Kidney glomerular epithelial cell (primary cell): ENCODE results near the gene KCNF1.
A peak's percentile ranks its signal among the peaks of the same experiment; 100 is the strongest.

Experiments
- DNase-seq: peaks from one replicate; lab custom pipeline; 2025; lab: John Stamatoyannopoulos, UW

The KCNF1 gene

DNA sequence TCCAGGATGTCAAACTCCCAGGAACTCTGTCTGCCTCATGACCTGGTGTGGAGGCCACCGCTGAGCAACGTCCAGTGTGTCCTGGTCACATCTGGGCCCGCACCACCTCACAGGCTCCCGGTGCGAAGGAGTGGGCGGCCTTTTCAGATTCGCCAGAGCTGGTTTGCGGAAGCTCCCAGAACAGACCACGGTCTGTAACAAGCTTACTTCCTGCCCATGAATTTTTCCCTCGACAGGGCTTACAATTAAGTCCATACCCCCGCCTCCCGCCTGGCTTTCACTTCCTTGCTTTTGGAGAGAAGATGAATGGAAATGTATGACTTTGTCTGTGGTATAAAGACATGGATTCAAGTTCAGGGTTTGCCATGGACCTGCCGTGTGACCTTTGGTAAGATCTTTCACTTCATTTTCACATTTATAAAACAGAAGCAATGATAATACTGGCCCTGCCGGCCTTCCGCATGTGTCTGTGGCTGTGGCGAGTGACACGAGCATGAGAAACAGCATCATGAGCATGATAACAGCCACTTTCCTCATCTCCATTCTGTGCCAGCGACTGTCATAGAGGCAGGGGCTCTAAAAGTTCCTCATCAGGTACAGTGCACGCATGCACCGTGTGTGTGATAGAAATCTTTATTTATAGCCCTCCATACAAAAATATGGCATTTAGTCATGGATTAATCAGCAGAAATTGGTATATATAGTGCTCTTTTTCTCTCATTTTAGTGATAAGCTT is 31.0 kb upstream of the KCNF1 start:
- no peak for DNase-seq

DNA sequence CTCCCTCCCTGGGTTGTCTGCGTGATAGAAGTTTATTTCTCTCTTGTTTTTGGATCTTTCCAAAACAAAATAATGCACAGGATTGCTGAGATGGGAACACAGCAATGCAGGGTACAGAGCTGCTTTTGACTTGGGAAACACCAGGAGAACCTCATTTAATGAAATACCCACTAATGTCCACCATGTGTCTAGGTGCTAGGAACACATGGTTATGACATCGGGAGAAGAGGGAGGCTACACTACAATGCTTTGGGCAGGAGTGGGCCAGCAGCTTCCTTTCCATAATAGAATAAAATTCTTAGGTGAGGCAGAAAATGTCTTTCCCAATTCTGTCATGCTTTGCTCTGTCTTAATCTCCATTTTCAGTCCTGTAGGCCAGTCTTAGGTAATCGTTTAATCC is 29.2 kb upstream of the KCNF1 start:
- no peak for DNase-seq

DNA sequence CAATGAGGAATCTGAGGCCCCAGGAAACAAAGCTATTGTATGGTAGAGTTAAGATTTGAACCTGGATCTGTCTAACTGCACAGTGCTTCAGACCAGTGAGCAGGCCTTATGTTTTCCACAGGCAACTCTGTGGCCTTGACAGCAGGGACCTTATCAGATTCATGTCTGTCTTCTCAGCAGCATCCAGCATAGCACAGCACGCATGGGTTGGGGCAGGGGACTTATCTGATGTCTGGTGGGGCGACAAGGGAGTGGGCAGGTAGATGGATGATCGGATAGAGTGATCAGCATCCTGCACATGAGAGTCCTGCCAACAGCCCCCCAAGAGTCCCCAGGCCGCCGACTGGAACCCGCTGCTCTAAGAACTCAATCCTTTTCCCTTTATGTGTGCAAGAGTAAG is 28.7 kb upstream of the KCNF1 start:
- DNase-seq = no peak

DNA sequence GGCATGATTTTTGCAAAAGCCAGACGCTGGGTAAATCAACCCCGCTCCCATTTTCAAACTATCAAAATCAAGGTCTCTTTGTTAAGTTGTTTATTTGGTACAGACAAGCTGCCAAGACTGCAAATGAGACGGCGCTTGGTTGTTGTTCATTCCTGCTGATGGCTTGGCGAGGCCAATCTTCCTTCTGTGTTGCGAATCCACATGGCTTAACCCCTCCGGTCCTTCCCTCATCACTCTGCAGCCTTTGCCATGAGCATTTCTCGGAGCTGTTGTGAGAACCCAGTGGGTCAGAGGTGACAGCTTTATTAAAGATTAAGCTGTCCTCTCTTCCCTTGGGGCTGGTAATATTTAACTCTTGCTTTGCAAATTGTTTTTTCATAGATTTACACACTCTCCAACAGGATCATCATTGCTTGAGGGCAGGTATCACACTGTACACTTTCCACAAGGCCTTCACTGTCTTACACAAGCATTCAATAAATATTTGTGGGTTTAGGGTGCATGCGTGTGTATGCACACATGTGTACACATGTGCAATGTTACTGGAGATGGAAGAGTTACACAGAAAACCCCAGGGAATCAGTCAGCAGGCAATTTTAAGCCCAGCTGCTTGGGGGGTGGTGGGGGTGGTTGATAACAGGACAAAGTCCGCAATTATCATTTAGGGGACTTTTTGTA is 27.8 kb upstream of the KCNF1 start:
- no peak for DNase-seq

DNA sequence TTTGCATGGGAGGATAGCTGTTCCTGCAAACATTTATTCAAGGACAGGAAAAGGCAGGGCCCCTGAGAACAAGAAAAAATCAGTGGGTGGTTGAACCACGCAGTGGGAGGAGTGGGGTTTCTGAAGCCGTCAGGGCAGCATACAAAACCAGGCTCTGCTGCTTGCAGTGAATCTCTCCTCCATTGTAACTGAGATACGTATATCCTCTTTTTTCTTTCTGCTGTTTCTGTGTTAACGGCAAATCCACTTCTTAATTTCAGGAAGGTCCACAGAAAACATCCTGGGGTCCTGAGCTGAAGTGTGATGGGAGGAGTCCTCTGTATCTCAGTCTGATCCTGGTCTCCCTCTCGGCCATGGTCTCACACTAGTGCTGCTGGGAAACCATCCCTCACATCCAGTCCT is 27.2 kb upstream of the KCNF1 start:
- DNase-seq = no peak

DNA sequence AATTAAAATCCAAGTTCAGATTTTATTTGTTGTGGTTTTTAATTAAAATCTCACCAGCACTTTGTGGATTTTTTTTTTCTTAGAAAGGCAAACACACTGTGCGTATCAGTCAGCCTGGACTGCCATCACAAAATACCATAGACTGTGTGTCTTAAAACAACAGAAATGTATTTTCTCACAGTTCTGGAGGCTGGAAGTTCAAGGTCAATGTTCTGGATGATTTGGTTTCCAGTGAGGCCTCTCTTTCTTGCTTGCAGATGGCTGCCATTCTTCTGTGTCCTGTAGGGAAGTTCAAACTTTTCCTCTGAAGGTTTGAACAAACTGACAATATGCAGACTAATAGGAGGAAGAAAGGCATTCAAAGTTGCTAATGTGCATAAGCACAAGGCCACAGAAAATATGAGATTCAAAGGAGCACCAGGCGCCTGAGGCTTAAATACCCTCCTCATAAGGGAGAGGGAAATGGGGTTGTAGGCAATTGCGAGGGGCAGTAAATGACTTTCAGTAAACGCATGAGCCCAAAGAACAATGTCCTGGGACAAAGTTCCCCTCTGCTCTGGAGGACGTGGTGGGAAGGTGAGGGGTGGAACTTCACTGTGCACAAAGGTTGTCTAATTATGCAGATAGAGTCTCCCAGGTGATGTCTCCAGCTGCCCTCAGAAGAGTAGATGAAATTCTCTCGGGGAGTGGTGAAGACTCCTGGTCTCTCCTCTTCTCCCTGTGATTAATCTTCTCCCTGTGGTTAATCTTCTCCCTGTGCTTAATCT is 26.5 kb upstream of the KCNF1 start:
- no peak for DNase-seq

DNA sequence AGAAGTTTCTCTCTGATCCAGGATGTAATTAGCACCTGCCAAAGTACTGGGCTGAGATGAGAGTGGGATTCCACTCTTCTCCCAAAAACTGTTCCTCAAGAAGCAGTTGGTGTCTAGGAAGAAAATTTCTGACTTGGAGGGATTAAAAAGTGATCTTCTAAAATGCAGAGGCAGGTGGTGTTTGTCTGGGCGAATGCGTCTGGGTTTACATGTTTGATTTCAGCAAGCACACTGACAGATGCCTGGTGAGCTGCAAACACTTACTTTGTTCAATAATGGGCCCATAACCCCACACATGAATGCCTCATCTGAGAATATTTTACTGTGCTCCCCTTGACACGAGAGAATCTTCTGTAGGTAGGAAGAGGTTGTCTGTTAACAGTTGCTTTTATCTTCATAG is 24.3 kb upstream of the KCNF1 start:
- no peak for DNase-seq

DNA sequence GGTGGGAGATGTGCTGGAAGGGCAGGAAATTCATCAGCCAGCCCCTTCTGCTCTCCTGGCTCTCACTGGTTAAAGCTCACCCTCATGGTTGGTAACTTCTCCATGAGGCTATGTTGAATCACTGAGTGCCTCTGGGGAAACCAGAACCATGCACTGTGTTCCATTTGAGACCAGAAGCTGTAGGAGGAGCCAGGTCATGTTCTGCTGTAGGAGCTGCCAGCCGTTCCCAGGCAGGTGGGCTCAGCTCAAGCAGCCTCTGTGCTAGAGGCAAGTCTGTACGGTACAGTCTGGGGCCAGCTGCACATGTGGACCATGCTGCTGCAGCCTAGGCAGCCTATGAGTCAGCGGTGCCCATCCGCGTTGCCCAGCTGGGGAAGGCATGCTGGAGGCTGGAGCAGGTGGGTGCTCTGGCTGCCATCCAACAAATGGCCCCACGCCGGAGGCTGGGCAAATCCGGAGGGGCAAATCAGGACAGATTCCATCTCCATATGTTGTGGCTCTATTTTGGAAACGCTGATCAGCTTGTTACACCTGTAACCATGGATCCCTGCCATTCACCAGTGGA is 22.0 kb upstream of the KCNF1 start:
- DNase-seq = no peak

DNA sequence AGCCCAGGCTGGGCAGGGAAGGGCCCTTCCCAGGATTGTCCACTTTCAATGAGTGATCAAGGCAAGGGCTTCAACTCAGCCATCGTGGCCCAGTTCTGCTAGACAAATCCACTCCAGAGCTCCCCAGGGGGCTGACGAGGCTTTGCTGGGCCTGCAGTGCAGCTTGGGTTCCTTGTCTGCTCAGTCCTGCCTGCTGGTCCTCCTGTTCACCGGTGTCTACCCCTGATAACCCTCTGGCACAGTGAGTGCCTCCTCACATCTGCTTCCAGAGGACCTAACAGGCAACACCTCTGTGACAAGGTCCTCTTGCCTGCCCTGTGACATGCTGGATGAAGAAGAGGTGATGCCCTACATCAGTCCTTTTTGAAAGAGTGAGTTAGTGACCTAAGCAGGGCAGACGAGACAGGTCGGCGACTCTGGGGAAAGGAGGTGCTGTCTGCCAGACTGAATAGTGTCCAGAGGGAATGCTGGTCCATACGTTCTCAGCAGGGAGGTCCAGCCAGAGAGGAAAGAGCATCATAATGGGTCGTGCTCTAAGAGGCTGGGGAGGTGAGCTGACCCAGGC is 20.9 kb upstream of the KCNF1 start:
- DNase-seq = no peak

DNA sequence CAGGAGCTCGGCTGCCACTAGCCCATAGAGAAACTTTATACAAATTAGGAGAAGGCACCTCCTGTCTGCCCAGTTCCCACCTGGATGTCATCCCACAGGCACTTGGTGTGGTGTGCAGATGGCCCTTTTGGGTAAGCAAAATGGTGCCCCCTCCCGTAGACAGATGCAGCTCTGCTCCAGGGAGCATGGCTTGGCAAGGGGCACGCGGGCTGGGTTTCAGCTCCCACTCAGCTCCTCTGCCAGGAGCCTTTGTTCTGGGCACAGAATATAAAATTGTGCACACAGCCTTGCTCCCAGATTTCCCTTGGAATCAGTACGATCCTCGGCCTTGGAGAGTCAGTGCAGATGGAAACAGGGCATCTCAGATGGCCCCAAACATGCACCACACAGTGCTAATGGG is 20.3 kb upstream of the KCNF1 start:
- no peak for DNase-seq

DNA sequence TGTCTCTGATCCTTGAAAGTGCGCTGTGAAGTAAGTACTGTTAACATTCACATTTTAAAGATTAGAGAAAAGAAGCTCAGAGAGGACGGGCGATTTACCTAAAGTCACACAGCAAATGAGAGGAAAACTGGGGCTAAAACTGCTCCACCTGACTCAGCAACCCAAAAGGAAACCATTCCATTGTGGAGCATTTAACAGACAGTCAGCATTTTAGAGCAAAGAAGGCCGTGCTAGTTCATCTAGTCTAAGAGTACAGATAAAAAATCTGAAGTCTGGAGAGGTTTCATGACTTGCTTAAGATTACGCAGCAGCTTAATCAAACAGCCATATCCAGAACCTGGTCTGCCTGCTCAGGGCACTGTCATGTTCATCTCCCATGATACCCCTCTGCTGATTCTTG is 19.9 kb upstream of the KCNF1 start:
- no peak for DNase-seq

DNA sequence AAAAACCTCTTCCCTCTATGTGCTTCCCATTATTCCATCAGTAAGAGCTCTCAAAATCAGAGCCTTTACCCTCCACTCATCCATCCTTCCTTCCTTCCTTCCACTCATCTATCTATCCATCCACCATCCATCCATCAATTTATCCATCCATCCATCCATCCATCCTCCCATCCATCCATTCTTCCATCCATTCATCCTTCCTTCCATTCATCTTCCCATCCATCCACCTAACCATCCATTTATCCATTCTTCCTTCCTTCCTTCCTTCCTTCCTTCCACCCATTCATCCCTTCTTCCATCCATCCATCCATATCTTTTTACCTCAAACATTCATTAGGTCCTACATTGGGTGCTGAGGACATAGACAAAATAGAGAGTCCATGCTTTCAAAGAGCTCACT is 19.4 kb upstream of the KCNF1 start:
- no peak for DNase-seq

DNA sequence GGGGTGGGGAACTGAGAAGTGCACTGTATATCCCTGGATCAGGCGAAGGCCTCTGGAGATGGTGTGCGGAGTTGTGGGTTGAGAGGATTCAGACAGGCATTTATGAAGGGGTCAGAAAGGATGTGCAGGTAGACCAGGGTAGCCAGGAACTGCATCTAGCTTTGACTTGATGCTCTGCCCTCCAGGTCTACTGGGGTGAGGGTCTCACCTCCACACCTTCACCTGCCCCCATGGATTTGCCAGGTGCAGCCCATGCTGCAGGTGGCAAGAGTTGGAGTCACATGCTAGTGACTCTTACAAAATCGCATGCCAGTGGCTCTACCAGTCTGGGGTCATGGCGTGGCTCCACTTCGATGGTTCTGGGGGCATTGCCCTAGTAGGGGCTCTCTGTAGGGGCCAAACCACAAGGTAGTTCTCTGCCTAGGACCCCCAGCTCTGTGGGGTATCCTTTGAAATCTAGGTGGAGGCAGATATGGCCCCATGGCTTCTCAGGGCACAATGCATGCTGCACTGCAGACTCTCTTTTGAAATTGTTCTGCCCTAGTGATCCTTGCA is 18.9 kb upstream of the KCNF1 start:
- no peak for DNase-seq

DNA sequence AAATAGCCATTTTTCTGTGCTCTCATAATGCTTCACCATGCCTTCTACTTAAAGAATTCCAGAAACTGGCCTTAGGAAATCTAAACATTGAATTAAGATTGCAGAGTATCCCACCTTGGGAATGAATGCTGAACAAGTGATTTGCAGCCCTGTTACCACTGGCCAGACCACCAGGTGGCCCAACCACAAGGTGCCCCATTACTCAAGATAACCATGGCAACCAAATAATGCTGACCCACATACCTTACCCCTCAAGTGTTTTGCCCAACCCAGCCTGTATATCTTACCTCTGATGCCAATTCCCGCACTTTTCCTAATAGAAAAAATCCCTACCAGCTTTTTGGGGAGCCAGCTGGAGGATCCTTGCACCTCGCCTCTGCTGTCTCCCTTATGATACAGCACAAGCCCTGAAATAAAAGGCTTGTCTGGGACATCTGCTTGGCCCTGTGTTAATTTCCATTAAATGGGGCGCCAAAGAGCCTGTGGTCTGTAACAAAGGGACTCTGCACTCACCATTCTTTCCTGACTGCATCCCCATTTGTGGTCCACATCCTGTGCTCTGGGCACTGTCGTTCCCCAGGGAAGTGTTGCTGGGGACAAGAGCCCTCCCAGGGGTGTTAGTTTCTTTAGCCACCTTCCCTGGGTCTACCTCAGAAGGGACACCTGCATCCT is 17.3 kb upstream of the KCNF1 start:
- DNase-seq = no peak

DNA sequence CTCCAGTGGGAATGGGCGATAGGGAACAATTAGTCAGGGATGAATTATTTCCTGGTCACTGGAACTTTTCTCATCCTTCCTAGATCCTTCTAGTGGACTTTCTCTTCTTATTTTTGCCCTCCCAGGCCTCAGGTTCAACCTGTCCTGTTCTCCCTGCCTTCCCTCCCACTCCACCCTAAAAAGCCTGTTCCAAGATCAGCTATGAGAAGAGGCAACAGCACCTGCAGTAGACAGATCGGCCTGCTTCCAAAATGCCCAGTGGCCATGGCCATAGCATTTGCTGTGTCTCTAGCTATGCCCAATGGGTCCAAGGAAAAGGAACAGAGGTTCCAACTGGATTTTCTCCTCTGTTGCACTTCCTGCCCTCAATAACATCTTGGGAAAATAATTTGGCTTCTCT is 16.5 kb upstream of the KCNF1 start:
- DNase-seq = no peak

DNA sequence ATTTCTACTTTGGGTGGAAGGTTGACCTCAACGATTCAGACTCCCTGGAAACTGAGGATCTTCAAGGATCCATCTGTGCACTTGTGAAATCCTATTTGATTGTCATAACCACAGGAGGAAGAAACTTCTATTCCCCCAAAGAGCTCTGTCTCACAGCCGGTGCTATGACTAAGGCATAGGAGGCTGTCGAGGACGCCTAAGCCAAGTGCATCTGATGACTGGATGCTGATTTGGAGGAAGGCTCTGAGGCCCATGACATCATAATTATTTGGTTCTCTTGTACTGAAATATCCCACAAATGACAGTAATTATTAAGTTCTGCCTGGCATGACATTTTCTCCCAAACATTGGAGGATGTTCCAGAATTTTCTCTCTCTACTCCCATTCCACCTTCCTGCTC is 13.8 kb upstream of the KCNF1 start:
- no peak for DNase-seq

DNA sequence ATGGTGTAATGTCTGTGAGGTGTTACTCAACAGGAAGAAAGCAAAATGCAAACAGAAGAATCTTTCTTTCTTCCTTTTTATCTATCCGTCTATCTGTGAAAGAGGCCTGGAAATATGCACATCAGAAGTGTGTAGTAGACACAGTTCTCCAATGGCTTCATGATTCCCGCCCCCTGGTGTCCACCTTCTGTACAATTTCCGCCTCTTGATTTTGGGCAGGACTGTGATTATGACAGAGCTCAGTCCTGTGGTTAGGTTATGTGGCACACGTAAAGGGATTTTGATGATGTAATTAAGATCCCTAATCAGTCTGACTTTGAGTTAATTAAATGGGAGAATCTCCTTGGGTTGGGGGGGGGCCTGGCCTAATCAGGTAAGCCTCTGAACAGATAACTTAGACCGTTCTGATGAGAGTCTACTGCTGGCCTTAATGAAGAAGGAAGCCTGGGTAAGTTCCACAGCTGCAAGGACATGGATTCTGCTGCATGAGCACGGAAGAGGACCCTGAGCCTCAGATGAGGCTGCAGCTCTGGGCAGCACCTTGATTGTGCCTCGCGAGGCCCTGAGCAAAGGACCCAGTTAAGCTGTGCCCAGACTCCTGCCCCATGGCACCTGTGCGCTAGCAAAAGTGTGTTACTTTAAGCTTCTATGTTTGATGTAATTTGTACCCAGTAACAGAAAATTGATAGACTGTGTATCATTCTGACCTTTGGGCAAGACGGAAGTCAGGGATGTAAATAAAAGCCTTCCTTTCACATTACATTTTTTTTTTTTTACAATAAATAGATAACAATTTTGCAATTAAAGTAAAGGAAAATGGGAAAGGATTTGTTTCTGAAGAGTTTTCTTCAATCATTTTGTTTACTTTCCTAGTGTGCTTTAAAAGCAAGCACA is 11.3 kb upstream of the KCNF1 start:
- DNase-seq = peak; percentile 12

DNA sequence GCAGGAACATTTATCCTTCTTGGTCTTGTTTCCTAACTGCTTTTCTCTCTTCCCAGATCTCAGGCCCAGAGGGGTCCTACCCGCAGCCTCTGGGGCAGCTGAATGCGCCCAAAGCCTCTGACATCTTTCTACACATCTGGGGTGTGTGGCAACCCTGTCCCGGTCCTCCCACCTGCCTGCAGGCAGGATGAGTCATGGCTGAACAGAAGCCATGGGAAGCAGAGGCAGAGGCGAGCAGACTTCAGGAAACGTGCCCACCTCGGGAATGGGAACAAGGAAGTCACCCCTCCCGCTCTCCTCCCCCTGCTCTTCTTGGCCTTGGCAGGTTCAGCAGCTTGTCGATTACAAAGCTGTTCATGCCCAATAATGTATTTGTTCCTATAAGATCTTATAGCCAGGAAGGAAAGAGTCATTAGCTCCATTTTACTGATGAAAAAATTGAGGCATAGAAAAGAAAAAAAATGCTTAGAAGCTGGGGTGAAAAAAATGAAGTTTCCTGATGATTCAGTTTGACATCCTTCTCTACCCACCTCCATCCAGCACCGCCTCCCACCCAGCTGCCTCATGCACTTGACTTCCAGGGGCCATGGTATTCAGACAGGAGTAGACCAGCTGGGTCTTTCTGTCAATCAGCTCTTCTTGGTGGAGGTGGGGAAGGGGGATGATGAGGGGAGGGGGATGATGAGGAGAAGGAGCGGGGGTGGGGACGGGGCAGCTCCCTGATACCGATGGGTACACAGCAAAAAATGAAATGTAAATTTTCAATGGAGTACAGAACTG is 10.4 kb upstream of the KCNF1 start:
- no peak for DNase-seq

DNA sequence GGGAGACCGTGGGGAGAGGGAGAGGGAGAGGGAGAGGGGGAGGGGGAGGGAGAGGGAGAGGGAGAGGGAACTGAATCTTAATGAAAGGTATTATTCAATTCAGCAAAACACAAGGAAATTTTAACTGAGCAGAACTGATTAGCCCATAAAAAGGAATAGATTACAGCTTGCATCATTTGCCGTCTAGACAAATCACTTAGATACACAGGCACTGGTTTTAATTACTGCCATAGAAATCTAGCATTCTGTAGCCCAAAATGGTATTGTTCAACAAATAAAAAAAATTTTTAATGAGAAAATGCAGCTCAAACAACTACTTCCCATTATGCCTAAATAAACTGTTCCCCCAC is 7.9 kb upstream of the KCNF1 start:
- no peak for DNase-seq

DNA sequence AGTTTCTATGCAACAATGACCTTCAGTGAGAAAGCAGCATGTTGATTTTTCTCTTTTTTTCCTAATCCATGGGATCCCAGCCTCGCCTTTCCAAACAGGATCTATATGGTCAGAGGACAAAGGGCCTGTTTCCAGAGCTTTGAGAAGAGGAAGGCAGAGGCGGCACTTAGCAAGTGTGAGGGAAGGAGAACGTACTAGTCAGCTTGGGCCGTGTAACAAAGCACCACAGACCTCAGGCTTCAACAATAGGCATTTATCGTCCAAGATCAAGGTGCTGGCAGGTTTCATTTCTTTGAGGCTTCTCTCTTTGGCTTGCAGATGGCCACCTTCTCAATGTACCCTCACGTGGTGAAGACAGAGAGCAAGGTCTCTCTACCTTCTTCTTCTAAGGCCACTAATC is 7.3 kb upstream of the KCNF1 start:
- no peak for DNase-seq
